SU-DHL-6 (cell line): Measurements from ENCODE around the gene LRP3.

Experiments used
- EZH2phosphoT487 ChIP-seq: fragments of 200-600 bp; sonication (generic), shearing (Covaris generic); conservative IDR thresholded peaks from 2 replicates; pipeline ENCODE4 v1.6.1; 2018; ENCODE audit warnings: mild to moderate bottlenecking, antibody characterized with exemption, low read length, moderate library complexity, mixed read lengths
- TF ChIP-seq, protein P1 (sequence below): fragments of 200-600 bp; sonication (generic); IDR thresholded peaks from one replicate; pipeline ENCODE4 v1.5.1; 2017; ENCODE audit warnings: antibody characterized with exemption, mild to moderate bottlenecking, low read length, moderate library complexity; ENCODE audit not compliant: insufficient read depth, poor library complexity, severe bottlenecking

DNA sequence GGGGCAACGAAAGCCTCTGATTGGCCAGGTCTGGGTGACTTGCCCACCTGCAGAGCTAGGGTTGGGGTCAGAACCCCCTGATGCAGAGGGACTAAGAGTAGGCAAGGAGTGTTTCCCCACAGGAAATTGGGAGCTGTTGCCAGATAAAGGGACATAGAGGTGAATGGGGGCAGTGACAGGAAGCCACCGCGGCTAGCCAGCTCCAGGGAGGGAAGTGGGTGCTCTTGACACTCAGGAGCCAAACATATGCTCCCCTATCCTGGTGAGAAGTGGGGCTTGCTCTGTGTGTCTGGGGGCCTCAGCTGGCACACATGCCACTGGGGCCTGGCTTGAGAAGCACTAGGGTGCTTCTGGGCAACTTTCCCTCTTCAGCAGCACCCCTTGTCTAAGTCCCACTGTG, 36.2 kb upstream of the LRP3 start:
- TF ChIP-seq, protein P1, sequence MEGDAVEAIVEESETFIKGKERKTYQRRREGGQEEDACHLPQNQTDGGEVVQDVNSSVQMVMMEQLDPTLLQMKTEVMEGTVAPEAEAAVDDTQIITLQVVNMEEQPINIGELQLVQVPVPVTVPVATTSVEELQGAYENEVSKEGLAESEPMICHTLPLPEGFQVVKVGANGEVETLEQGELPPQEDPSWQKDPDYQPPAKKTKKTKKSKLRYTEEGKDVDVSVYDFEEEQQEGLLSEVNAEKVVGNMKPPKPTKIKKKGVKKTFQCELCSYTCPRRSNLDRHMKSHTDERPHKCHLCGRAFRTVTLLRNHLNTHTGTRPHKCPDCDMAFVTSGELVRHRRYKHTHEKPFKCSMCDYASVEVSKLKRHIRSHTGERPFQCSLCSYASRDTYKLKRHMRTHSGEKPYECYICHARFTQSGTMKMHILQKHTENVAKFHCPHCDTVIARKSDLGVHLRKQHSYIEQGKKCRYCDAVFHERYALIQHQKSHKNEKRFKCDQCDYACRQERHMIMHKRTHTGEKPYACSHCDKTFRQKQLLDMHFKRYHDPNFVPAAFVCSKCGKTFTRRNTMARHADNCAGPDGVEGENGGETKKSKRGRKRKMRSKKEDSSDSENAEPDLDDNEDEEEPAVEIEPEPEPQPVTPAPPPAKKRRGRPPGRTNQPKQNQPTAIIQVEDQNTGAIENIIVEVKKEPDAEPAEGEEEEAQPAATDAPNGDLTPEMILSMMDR, result no peak
- TF ChIP-seq EZH2phosphoT487, result no peak
